Astrocyte of the hippocampus (primary cell): Measurements from ENCODE around the gene RASAL3.

Experiments used
- DNase-seq: peaks from one replicate; pipeline ENCODE4 v3.0.0; 2011; ENCODE audit warnings: low read depth, low spot score

Gene RASAL3

DNA sequence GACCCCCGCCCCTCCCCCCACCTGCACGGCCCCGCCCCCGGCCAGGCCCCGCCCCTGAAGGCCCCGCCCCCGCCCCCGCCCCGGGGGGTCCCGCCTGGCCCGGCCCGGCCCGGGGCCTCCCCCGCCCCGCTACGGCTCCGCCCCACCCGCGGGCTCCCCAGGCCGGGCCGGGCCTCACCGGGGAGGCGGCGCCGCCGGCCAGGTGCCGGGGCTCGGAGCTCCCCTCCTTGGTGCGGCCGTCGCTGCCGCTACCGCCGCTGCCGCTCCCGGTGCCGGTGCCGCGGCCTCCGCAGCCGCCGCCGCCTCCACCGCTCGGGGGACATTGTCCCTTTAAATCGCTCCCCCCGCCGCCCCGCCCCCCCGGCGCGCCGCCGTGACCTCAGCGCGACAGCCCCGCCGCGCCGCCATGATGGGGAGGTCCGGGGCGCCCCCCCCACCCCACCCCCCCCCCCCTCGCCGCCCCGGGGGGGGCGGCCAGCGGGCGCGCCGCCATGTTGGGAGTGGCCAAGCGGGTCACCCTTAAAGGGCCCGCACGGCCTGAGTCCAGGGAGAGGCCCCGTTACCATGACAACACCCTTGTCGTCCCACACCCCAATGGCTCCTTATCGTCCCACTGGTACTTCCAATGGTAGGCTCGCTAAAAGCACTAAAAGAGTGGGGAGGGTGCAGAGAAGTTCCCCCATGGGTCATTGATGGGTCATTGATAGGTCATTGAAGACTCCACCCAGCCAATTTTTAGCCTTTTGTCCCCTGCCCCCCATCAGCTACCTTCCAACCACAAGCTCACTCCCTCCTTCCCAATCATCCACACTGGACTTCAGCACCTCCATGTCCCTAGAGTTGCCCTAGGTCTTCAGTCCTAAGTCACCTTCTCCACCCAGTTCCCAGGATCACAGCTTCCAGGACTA is 14.5 kb downstream of the RASAL3 start, which contains the start of gene WIZ:
Gene WIZ, minus strand, starts transcription at position 337 of the 908 bp plus-strand sequence. CDS start 1,649 bp downstream, outside the sequence.
- peak; percentile 93 for DNase-seq

DNA sequence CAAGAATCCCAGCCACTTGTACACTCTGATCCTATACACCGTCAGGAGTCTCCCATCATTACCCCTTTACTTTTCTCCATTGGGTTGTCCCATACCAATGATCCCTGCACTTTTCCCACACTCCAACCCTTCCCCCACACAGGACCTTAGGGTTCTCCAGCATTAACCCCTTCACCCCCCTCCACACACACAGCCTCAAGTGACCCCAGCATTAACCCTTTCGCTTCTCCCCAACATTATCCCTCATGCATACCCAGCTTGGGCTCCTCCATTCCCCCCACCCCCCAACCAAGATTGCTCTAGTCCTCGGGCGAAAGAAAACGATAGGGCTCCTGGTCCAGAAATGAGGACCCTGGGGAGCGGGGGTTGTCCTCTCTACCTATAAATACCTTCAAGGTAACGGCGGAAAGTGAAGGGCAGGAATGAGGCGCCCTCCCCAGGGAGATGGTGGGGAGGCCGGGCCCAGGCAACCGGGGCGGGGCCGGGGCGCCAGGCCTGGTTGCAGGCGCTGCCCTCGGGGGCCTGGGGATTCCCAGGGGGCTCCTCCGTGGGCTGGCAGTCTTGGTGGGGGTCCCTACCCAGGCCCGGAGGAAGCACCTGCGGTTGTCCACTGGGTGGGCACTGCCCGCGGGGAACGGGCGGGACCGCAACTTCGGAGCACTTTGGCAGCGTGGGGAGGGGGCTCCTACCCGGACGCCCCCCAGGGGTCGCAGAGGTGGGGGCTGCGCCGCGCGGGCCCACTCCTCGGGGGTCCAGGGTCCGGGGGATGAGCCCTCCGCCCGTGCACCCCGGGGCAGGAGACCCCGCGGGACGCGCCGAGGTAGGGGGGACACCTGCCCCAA is 15.3 kb downstream of the RASAL3 start:
- no peak for DNase-seq

DNA sequence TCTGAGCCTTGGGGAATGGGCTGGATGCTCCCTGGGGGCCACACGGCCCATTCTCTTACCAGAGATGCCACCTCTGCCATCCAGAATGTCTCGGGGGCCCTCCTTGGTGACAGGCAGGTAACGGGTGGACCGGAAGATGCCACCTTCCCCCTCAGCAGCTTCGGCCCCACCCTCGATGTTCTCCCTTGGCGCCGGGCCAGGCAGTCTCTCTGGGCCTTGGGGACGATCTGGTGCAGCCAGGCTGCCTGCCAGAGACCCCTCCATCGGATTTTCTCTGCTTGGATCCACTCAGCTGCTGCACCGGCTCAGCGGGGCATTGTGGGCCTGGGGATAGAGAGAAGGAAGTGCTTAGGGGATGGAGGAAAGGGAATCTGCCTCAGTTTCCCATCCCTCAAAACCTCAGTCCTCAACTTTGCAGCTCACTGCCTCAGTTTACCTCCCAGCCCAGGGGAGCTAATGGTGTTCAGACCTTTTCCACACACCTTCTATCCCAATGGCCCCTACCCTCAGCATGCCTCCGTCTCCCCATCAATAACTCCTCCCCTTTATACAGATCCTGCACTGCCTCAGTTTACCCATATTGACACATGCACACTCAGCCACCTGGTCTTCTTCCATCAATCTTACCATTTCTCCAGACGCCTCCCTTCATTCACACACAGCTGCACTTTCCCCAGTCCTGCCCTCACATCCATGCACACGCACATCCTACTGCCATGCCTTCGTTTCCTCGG is 16.1 kb downstream of the RASAL3 start:
- no peak for DNase-seq

DNA sequence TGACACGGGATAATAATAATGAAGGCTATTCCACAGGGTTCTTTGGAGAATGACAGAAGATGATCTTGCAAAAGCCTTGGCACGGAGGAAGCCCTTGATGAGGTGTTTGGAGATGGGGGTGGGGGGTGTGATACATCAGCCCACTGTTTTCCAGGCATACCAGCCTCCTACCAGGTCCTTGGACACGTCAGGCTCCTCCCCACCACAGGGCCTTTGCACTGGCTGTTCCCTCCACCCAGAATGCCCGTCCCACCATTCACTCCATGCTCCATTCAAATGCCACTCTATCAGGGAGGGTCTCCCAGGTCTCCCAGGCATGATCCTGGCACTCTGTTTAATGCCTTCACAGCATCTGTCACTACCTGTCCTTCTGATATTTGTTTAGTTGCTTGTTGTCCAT is 17.3 kb downstream of the RASAL3 start:
- no peak for DNase-seq

DNA sequence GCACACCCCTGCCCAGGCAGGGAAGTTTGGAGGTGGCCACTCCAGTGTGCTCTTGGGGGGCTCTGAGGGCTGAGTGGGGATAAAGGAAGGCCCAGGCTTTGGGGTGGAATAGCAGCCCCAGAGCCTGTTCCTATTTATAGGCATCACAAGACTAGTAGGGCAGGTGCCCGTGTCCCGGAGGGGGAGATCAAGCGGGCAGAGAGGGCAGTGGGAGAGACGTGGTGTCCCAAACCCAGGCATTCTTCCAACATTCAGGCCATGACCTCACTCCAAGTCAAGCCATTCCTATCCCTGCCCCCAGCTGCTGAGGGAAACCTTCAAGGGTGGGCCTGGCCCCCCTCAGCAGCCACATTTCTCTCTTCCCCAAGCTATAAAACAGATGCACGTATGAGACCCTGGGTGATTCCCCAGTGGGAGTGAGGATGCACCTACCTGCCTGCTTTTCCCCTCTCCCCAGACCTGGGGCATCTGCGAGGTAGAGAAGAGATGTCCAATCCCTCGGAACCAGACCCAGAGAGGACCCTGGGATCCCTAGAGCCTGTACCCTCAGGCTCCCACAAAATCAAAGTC is 18.5 kb downstream of the RASAL3 start:
- DNase-seq = no peak

DNA sequence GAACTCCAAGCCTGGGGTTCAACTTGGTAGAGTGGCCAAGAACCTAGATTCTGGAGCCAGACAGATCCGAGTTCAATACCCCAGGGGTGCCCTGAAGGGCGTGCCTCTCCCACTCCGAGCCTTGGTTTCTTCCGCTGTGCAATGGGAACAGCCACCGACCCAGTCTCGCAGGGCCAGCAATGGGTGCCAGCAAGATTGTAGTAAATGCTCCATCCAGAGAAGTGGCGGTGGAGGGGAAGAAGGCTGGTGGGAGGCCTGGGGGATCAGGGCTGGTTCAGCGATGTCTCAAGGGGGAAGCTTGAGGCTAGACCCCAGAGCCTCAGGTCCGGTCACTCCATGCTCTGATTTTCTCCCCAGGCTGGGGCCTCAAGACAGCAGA is 19.1 kb downstream of the RASAL3 start:
- DNase-seq = no peak

DNA sequence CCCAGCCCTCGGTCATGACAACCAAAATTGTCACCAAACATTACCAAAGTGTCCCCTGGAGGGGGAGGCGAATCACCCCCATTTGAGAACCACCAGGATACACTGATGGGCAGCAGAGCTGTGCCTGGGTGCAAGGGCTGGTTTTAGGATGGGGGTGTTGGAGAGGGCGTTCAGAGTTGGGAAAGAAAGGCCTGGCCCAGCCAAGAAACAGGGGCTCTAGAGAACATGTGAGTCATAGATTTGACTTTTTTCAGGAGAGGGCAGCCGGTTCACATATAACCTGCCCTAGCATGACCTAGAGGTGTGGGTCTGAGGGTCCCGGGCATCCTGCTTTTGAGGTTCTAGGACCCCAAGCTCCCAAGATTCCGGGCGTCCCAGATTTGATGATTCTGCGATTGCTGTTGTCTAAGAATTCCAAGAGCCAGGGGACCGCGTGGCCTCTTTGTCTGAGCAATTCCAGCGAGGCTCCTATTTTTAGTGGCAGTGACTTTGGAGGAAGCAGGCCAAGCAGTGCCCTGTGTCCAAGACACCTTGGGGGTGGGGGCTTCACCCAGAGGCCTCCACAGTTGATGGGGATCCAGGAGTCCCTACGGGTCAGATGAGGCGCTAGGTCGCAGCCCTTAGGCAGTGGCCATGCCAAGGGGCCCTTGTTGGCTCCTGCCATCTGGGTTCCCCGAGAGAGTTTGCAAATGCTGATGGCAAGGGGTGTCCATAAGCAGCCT is 19.7 kb downstream of the RASAL3 start:
- no peak for DNase-seq

DNA sequence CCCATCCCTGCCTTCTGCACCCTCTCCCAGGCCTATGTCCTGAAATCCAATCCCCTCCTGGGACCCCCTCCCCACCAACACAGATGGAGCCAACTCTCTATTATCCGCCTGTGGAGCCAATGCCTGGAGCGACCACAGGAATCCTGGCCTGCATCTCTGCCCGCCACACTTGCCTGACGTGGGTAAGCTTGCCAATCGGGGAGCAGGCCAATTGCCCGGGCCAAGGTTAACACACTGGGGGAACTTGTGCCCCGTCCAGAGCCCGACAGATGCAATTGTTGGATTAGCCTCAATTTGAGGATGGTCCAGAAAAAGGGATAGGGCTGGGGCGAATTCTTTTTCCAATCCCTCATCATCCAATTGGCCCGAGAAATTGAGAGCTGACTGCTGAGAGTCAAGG is 20.5 kb downstream of the RASAL3 start:
- DNase-seq = peak; percentile 59

DNA sequence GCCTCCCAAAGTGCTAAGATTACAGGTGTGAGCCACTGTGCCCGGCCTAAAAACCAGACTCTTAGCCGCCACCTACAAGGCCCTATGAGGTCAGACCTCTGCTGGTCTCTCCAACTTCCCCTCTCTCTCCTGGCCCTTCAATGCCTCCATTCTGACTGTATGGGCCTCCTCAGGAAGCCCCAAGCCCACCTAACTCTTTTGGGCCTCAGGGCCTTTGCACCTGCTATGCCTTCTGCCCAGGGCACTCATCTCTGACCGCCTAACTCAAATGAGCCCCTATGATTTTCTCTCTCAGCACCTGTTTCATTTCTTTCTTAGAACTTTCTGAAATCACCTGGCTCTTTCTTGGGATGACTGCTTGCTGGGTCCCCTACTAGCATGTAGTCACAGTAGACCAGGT is 21.0 kb downstream of the RASAL3 start:
- no peak for DNase-seq

DNA sequence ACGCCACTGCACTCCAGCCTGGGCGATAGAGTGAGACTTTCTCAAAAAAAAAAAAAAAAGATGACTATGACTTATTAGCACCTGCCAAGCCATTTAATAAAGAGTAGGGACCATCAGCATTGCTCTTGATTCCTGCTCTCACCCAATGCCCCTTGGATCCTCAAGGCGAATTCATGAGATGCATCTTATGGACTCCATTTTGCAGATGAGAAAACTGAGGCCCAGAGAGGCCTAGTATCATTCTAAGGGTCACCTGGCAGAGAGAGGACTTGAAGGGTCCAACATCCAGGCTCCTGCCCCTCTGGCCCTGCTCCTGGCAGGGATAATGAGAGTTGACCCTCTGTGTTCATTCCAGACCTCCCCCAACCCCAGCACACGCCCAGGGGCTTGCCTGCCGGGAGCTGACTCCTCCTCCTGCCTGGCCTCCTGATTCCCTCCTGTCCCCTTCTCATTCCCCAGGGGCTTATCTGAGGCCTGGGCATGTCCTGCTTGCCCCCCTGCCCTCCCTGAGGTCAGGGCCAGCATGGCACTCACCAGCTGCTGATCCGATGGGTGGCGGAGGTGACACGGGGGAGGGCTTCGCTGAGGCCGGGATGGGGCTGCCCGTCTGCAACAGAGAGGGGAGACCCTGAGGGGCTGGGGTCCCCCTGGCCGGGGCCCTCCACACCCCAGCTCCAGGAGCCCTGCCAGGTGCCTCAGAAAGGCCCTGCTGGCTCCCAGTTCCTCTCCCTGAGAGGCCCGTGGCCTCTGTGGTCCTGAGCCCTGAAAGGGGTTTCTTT is 22.0 kb downstream of the RASAL3 start:
- no peak for DNase-seq

DNA sequence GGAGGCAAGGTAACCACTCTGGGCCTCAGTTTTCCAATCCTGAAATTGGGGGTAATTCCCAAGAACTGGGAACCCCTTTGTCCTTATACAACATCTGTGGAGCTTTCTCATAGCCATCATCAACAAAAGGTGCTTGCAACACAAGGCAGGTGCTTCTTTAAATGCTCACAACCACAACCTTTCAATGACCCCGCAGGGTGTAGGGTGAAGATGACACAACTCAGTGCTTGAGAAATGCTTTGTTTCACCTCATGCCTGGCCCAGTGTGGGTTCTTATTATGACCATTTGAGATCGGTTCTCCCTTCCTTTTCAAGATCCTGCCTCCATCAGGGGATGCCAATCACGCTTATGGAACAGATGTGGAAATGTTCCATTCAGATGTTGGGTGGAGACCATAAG is 23.0 kb downstream of the RASAL3 start:
- no peak for DNase-seq

DNA sequence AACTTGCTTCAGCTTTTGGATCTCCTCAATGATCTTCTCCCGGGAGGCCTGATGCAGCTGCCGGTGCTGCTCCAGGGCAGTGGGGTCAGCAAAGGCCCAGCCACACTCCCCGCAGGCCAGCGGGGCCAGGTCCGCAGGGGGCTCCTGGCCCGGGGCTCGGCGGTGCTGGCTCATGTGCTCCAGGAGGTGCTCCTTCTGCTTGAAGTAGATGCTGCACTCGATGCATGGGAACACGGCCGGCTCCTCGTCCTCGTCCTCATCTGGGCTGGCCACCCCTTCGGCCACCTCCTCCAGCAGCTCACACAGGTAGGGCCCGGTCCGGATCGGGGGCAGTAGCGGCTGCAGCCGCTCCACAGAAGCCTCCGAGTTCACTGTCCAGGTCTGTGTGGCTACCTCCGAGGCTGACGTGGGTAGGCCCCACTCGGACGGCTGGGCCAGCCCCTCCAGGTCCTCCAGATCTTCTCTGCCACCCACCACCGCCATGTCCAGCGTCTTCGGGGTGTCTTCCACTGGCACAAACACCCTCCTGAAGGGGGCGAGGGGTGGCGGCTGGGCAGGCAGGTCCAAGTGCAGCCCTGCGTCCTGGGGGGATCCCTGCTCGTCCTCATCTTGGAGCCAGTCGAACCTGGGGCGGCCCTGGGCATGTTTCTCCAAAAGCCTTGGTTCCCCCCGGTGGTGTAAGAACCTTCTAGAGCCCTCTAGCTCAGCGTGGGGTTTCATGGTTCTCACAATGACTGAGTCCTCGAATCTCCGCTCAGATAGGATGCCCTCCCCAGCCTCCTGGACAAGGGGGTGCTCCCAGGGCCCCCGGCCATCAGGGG is 24.3 kb downstream of the RASAL3 start:
- DNase-seq = no peak

DNA sequence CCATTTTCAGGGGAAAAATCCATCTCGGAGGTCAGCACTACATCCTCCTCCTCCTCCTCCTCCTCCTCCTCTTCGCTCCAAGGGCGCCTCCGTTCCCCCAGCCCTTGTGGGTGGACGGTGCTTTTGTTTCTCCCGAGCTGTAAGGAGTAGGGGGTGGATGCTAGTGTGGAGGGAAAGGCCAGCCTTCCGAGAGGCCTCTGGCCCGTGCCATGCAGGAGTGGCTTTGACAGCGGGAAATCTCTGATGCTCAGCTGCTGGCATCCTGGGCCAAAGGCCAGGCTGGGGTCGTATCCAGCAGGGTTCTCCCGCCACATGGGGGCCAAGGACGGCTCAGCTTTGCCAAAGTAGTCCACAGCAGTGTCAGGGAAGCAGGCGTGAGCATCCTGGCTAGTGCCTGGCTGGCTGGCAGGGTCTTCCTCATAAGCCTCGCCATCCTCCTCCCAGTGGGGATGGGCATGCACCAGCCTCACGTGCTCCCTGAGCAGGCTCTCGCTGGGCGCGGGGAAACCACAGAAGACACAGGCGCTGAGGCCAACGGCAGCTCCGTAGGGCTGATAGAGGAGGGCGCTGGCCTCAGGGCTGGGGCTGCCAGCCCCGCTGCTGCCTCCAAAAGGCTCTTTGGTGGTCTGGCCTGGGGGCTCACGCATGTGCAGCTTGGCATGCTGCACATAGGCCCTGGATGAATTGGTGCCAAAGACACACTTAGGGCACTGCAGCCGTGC is 25.1 kb downstream of the RASAL3 start:
- DNase-seq = no peak

DNA sequence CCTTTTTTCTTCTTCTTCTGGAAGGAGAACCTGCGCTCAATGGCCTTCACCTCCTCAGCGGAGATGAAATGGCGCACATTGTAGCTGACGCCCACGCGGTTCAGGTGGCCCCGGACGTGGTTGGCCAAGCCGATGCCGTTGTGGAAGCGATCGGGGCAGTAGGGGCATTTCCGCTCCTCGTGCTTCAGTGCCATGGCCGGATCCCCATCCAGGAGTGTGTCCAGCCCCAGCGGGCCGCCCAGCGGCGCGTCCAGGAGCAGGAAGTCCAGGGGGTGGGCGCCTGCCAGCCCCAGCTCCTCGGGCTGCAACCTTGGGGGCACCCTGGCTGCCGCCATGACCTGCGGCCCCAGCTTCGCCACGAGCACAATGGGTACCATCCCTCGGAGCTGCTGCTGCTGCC is 25.8 kb downstream of the RASAL3 start:
- DNase-seq = no peak

DNA sequence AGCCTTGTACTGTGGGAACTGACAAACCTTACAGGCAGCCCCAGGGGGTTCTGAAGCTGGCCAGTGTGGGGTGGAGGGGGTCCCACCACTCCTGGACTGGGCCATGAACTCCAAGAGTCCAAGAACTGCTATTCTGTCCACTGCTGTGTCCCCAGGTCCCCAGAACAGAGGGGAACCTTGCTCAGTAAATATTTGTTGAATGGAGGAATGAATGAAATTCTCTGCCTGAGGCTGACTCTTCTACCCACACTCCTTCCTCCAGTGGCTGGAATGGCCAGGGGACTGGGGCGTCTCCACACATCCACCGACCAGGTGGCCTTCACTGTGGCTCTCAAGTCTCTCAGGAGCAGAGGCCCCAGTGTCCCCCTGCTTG is 26.2 kb downstream of the RASAL3 start:
- DNase-seq = no peak

DNA sequence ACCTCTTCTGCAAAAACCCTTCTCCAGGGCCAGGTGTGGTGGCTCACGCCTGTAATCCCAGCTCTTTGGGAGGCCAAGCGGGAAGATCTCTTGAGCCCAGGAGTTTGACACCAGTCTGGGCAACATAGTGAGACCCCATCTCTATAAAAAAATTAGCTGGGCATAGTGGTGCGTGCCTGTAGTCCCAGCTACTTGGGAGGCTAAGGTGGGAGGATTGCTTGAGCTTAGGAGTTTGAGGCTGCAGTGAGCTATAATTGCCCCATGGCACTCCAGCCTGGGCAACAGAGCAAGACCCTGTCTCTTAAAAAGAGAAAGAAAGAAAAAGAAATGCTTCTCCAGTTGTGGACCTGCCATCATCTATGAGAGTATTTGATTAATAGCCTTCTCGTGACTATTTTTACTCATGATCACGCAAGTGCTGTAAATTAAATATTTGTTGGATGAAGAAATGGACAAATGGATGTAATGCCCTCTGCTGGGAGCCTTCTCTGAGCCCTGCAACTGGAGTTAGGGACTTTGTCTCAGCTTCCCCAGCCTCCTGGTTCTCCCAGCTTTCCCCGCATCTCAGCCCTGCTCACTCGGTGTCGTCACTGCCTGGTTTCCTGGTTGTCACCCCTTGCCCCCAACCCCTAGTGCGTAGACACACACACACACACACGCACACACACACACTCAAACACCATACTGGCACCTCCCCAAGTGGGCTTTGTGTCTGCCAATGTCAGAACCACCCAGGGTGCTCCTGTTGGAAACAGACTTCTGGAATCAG is 26.8 kb downstream of the RASAL3 start:
- no peak for DNase-seq

DNA sequence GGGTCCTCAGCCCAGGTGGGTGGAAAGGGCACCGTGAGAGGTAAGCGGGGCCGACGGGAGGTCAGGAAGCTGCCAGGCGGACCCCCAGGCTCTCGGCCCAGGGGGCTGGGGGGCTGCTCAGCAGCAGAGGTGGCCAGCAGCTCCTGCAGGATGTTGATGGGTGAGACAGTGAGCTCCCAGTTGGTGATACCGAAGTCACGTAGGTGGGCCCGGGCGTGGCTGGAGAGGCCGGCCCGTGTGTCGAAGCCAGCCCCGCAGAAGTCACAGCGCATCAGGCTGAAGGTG is 27.6 kb downstream of the RASAL3 start:
- no peak for DNase-seq
